GM12875 (cell line): ENCODE data around the gene CYS1.
"Not testable (repeated sequence)": the region's sequence is repeated elsewhere in the genome, so short reads cannot be mapped to it uniquely, and the experiment has no call there.

ENCODE experiments used
- H3K4me3 ChIP-seq: one replicate; pipeline ENCODE4 v1.5.1; 2011; ENCODE audit warnings: low read depth, low read length, control low read depth
- TF ChIP-seq, protein P1 (sequence below): IDR thresholded peaks from 2 replicates; pipeline ENCODE4 v1.5.1; 2011; ENCODE audit warnings: low read depth, mild to moderate bottlenecking, control low read depth, inconsistent platforms, low read length, moderate library complexity, borderline replicate concordance; ENCODE audit not compliant: insufficient read depth

CYS1 gene

DNA sequence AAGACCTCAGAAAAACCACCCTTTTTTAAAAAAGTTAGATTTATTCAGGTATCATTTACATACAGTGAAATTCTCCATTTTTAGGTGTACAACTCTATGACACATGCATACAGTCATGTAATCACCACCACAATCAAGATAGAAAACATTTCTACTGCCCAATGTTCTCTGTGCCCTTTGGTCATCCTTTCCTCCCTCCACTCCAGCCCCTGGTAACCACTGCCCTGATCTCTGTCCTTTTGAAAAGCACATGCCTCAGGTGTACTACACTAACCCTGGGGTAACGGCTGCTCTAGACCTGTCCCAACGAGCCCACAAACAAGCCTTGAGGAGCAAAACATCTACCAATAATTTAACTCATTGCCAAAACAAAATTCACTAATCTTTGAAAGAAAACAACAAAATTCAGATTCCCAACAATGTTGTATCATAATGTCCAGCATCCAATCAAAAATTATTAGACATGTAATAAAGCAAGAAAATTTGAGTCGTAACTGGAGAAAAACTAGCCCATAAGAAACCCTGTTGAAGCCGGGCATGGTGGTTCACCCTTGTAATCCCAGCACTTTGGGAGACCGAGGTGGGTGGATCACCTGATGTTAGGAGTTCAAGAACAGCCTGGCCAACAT, 62.8 kb downstream of the CYS1 start:
- H3K4me3 ChIP-seq: no peak overlapping the region
- TF ChIP-seq, protein P1, sequence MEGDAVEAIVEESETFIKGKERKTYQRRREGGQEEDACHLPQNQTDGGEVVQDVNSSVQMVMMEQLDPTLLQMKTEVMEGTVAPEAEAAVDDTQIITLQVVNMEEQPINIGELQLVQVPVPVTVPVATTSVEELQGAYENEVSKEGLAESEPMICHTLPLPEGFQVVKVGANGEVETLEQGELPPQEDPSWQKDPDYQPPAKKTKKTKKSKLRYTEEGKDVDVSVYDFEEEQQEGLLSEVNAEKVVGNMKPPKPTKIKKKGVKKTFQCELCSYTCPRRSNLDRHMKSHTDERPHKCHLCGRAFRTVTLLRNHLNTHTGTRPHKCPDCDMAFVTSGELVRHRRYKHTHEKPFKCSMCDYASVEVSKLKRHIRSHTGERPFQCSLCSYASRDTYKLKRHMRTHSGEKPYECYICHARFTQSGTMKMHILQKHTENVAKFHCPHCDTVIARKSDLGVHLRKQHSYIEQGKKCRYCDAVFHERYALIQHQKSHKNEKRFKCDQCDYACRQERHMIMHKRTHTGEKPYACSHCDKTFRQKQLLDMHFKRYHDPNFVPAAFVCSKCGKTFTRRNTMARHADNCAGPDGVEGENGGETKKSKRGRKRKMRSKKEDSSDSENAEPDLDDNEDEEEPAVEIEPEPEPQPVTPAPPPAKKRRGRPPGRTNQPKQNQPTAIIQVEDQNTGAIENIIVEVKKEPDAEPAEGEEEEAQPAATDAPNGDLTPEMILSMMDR: no peak

DNA sequence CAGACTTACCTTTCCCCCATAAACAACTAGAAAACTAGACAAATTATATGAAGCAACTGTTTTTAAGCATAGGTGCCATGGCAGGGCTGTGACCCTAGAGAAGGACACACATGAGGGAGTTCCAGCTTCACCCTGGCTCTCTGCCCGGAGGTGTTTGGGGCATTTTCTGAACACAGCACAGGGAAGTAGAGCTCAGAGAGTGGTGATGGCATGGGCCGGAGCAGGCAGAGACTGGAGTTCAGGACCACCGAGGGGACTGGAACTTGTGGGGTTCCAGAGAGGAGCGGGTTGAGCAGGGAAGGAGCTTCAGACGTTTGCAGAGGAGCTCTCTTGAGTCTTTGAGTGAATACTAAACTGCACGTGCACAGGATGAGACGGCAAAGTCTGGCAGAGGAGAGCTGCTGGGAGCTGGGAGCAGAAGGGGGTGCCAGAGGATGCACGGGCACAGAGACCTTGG, 63.4 kb downstream of the CYS1 start:
- H3K4me3 ChIP-seq: no peak overlapping the region
- TF ChIP-seq, protein P1: no peak

DNA sequence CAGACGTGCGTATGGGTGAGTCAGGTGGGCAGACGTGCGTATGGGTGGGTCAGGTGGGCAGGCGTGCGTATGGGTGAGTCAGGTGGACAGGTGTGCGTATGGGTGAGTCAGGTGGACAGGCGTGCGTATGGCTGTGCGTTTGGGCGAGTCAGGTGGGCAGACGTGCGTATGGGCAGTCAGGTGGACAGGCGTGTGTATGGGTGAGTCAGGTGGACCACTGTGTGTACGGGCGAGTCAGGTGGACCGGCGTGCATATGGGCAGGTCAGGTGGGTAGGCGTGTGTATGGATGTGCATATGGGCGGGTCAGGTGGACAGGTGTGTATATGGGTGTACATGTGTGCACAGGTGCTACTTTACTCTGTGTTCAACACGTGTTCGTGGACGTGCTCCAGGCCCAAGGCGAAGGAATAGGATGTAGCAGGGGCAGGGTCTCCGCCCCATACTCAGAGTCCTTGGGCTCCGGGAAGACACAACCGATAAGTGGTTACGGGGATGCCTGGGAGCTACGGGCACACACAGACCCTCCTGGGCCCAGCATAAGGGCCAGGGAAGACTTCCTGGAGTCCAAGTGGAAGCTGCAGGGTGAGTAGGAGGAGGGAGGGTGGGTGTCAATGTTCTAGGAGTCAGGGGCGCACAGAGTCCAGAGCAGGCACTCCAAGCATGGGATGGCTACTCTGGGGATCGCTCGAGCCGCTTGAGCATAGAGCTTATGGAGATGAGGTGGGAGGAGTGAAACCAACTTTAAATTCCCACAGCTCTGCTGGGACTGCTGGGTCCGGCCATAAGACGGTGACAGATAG, 64.0 kb downstream of the CYS1 start:
- no peak overlapping the region for H3K4me3 ChIP-seq
- TF ChIP-seq, protein P1: no peak

DNA sequence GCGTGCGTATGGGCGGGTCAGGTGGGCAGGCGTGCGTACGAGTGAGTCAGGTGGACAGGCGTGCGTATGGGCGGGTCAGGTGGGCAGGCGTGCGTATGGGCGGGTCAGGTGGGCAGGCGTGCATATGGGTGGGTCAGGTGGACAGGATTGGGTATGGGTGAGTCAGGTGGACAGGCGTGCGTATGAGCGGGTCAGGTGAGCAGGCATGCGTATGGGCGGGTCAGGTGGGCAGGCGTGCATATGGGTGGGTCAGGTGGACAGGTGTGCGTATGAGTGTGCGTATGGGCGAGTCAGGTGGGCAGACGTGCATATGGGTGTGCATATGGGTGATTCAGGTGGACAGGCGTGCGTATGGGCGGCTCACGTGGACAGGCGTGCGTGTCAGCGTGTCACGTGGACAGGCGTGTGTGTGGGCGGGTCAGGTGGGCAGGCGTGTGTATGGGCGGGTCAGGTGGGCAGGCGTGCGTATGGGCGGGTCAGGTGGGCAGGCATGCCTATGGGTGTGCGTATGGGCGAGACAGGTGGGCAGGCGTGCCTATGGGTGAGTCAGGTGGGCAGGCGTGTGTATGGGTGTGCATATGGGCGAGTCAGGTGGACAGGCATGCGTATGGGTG, 64.7 kb downstream of the CYS1 start:
- not testable (repeated sequence) for H3K4me3 ChIP-seq

DNA sequence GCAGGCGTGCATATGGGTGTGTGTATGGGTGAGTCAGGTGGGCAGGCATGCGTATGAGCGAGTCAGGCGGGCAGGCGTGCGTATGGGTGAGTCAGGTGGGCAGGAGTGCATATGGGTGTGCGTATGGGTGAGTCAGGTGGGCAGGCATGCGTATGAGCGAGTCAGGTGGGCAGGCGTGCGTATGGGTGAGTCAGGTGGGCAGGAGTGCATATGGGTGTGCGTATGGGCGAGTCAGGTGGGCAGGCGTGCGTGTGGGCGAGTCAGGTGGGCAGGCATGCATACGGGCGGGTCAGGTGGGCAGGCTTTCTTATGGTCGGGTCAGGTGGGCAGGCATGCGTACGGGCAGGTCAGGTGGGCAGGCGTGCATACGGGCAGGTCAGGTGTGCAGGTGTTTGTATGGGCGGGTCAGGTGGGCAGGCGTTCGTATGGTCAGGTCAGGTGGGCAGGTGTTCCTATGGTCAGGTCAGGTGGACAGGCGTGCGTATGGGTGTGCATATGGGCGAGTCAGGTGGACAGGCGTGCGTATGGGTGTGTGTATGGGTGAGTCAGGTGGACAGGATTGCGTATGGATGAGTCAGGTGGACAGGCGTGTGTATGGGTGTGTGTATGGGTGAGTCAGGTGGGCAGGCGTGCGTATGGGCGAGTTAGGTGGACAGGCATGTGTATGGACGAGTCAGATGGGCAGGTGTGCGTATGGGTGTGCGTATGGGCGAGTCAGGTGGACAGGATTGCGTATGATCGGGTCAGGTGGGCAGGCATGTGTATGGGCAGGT, 65.6 kb downstream of the CYS1 start:
- TF ChIP-seq, protein P1: no peak

DNA sequence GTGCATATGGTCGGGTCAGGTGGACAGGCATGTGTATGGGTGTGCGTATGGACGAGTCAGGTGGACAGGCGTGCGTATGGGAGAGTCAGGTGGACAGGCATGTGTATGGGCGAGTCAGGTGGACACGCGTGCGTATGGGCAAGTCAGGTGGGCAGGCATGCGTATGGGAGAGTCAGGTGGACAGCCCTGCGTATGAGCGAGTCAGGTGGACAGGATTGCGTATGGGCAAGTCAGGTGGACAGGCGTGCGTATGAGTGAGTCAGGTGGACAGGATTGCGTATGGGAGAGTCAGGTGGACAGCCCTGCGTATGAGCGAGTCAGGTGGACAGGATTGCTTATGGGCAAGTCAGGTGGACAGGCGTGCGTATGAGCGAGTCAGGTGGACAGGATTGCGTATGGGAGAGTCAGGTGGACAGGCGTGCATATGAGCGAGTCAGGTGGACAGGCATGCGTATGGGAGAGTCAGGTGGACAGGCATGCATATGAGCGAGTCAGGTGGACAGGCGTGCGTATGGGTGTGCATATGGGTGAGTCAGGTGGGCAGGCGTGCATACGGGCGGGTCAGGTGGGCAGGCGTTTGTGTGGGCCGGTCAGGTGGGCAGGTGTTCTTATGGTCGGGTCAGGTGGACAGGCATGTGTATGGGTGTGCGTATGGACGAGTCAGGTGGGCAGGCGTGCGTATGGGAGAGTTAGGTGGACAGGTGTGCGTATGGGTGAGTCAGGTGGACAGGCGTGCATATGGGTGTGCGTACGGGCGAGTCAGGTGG, 66.4 kb downstream of the CYS1 start:
- not testable (repeated sequence) for H3K4me3 ChIP-seq

More for the DNA sequence above, 65.6 kb downstream of the CYS1 start:
- H3K4me3 ChIP-seq: no peak overlapping the region

DNA sequence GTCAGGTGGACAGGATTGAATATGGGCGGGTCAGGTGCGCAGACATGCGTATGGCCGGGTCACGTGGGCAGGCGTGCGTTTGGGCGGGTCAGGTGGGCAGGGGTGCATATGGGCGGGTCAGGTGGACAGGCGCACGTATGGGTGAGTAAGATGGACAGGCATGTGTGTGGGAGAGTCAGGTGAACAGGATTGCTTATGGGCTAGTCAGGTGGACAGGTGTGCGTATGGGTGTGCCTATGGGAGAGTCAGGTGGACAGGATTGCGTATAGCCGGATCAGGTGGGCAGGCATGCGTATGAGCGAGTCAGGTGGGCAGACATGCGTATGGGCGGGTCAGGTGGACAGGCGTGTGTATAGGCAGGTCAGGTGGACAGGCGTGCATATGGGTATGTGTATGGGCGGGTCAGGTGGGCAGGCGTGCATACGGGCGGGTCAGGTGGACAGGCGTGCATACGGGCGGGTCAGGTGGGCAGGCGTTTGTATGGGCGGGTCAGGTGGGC, 67.2 kb downstream of the CYS1 start:
- H3K4me3 ChIP-seq: no peak overlapping the region
- TF ChIP-seq, protein P1: no peak

DNA sequence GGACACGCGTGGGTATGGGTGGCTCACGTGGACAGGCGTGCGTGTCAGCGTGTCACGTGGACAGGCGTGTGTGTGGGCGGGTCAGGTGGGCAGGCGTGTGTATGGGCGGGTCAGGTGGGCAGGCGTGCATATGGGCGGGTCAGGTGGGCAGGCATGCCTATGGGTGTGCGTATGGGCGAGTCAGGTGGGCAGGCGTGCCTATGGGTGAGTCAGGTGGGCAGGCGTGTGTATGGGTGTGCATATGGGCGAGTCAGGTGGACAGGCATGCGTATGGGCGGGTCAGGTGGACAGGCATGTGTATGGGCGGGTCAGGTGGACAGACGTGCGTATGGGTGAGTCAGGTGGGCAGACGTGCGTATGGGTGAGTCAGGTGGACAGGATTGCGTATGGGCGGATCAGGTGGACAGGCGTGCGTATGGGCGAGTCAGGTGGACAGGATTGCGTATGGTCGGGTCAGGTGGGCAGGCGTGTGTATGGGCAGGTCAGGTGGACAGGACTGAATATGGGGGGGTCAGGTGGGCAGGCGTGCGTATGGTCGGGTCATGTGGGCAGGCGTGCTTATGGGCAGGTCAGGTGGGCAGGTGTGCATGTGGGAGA, 67.7 kb downstream of the CYS1 start:
- not testable (repeated sequence) for H3K4me3 ChIP-seq

DNA sequence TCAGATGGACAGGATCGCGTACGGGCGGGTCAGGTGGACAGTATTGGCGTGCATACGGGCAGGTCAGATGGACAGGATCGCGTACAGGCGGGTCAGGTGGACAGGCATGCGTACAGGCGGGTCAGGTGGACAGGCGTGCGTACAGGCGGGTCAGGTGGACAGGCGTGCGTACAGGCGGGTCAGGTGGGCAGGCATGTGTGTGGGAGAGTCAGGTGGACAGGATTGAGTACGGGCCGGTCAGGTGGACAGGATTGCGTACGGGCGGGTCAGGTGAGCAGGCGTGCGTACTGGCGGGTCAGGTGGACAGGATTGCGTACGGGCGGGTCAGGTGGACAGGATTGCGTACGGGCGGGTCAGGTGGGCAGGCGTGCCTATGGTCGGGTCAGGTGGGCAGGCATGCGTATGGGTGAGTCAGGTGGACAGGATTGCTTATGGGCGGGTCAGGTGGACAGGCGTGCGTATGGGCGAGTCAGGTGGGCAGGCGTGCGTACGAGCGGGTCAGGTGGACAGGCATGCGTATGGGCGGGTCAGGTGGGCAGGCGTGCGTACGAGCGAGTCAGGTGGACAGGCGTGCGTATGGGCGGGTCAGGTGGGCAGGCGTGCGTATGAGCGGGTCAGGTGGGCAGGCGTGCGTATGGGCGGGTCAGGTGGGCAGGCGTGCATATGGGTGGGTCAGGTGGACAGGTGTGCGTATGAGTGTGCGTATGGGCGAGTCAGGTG, 68.4 kb downstream of the CYS1 start:
- not testable (repeated sequence) for H3K4me3 ChIP-seq

DNA sequence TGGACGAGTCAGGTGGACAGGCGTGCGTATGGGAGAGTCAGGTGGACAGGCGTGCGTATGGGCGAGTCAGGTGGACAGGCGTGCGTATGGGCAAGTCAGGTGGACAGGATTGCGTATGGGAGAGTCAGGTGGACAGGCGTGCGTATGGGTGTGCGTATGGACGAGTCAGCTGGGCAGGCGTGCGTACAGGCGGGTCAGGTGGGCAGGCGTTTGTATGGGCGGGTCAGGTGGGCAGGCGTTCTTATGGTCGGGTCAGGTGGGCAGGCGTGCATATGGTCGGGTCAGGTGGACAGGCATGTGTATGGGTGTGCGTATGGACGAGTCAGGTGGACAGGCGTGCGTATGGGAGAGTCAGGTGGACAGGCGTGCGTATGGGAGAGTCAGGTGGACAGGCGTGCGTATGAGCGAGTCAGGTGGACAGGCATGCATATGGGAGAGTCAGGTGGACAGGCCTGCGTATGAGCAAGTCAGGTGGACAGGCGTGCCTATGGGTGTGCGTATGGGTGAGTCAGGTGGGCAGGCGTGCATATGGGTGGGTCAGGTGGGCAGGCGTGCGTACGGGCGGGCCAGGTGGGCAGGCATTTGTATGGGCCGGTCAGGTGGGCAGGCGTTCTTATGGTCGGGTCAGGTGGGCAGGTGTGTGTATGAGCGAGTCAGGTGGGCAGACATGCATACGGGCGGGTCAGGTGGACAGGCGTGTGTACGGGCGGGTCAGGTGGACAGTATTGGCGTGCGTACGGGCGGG, 69.2 kb downstream of the CYS1 start:
- H3K4me3 ChIP-seq: not testable (repeated sequence)
